HG03095 (cell line): ENCODE results near the gene LIMK2.
A peak's percentile ranks its signal among the peaks of the same experiment; 100 is the strongest.
"Not testable (repeated sequence)": the region's sequence is repeated elsewhere in the genome, so short reads cannot be mapped to it uniquely, and the experiment has no call there.

ENCODE experiments used
- ATAC-seq: cut with Tn5 transposase; IDR thresholded peaks from one replicate; pipeline ENCODE4 v1.9.1; 2021; ENCODE audit warnings: moderate library complexity; ENCODE audit not compliant: unreplicated experiment

The LIMK2 gene

DNA sequence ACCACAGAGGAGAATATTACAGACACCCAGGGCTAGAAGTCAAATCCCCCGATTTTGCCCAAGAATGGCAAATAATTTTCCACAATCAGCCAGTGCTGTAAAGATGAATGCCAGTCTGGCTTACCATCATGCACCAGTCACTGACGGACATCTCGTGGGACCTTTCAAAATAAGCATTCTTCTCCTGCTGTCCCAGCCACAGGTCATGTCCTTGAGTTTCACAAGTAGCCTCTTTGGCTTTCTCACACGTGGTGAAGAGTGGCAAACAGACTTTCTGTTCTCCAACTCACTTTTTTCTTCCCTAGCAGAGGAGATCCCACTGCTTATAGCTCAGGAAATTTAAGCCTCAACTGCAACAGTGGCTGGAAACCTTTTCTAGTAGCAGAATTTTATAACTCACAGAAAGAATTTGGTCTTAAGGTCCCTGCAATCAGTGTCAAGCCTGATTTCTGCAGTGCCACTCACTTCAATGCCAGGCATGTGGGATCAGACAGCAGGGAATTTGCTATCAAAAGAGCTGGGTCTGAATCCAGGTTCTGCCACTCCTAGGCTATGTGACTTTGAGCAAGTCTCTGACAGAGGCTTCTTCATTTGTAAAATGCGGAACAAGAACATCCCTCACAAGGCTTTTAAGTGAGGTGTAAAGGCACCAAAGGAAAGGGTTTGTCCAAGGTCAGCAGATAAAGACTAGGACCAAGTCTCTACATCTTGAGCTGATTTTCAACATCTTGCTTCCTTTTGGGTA, 76.6 kb downstream of the LIMK2 start:
- no peak for ATAC-seq

DNA sequence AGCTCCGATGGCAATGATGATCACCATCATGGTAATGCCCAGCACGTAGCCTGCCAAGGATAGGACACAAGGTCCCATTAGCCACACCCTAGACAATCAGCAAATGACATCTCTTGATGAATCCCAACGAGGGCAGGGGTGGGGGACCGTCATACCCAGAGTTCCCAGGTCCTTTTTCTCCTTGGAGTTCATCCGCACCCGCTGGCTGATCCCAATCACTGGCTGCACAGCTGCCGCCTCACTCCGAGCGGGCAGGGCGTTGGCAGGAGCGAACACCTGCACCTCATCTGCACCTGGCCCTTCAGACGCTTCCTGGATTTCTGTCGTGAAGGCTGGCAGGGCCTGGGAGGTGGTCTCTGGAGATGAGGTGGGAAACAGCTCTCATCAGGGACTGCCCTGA, 77.2 kb downstream of the LIMK2 start:
- ATAC-seq, result no peak

DNA sequence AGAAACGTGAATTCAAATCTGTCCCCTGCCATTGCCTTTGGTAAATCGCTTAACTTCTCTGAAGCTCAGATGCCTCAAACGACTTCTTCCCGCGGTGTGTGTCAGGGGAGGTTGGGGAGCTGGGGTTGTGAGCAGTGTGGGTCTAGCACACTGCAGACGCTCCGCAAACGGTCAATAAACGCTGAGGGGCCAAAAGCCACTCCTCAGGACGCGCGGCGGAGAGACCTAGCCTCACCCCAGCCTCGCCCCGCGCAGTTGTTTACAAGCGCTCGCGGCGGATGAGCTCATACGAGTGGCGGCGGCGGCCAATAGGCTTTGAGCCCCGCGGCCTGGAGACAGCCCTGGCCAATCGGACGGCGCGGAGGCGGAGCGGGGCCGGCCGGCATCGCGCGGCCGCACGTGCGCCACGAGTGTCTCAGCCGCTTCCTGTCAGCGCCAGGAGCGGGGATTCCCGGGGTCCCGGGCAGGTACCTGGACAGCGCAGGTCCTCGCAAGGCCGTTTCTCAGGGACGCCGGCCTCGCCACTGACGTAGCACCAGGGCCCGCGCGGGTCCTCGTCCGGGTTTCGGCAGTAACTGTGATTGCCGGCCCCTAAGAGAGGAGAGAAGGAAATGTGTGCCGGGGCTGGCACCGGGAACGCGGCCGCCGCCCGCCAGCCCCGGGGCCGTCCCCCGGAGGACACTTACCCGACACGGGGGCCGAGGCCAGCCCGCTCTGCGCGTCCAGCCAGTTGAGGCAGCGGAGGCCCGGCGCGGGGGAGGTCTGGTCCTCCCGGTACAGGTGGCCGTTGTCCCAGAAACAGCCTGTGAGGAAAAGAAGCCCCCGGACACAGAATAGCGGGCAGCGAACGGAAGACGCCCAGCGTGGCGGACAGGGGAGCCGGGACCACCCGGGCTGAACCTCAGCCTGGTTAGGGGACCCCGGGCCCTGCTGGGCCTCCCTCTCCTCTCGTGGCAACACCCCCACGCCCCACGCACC, 78.7 kb downstream of the LIMK2 start:
- peak; percentile 78 for ATAC-seq

DNA sequence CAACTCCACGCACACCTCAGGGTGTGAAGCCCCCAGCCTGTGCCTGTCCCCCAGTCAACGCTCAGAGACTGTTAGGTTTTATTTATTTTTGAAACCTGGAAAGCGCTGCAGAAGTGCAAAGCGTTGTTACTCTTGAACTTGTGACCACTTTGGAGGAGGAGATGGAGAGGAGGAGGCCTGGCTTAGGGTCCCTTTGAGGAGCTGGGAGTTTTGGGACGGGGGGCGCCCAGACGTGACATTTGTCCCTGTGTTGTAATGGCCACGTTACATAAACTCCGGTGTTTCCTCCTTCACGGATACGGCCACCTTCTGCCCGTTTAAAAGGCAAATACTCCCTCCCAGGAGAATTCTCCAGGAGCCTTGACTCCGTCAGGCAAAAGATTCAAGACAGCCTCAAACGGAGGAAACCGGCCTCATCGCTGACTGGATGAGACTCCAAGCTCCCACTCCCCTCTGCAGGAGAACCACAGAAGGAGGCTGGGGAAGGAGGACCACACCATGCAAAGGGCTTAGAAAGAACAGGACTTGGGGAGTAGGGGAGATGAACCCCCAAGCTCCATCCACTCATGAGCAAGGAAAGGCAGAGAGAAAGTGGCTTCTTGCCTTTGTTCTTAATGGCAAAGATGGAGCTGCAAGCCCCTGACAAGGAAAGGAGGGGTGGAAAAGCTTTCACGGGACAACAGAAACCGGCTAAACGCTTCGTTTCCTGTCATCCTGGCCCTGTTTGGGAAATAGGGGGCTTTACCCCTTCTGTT, 79.6 kb downstream of the LIMK2 start:
- ATAC-seq, result no peak

DNA sequence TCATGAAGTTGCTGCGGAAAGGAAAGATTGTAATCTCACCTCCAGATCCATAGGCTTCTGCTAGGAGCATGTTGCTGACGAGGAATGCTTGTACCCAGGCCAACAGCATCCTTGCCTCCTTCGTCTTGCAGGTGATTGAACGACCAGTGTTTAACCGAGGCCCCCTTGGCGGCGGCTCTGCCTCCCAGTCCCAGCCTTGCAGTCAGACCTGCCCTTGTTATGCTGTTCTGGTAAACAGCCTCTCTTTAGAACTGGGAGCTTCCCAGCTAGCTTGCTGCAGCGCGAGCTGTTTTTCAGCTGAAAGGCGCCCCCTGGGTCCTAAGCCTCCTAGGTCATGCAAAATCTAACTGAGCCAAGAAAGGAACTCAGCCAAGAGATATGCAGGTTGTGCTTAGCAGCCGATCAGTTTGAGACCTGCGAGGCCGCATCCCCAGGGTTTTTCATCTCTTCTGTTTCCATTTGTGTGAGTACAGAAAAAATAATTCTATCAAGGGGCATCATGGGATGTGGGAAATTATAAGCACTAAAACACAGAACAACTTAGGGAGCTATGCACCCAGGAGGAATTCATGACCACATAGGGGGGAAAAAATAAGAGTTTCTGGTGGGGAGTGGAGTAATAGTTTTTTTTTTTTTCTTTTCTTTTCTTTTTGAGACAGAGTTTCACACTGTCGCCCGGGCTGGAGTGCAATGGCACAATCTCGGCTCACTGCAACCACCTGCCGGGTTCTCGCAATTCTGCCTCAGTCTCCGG, 80.3 kb downstream of the LIMK2 start, which contains the start of gene PIK3IP1:
TSS of gene PIK3IP1 (minus strand) at position 253 of the 754 bp plus-strand sequence. CDS start at position 109, 144 bp downstream.
- ATAC-seq, result peak; percentile 39

DNA sequence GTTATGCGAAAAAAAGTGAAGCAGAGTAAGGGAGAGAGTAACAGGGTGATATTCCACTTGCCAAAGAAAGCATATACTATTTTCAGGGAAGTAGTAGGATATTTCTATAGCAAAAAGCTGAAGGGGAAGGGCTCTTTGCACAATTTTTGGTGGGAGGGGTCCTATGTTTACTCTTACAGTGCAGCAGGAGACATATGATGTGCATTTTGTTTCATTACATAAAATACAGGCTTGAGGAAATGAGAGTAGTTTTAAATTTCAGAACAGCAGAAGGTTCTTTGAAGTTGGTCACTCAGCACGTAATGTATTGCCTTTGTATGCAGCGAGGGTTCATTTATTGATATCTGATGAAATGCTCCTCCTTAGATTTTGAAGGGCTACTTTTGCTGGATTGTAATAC, 83.3 kb downstream of the LIMK2 start:
- no peak for ATAC-seq

DNA sequence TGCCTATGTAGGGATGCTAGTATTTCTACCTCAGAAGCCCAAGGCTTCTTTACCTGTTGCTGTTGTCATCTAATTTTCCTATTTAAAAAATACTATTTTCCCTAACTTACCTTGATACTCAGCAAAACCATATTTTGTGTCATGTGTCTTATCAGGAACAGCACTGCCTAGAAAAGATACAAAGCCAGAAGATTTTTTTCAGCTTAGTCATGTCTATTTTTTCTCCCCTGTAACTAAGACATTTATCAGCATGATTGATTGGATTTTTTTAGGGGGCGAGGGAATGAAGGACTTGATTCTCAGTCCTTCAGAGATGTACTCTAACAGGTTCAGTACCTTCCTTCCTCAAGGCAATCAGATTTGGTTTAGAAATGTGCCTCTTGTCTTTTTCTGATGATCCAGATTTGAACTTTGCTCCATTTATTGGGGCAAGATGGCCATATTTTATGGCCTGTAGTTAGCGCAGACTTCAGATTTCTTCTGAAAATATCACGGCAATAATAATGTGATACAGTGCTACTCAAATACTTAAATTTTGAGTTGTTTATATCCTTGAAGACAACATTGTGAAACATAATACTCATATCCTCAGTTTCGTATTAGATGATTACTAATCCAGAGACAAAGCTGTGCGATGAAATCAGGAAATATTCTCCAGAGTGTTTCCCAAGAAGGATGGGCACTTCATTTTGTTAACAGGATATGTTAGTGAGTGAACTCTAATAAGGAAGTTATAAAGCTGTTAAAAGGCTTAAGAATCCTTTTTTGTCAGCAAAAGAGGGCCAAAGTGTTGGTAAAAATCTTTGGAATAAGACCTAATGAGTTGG, 83.9 kb downstream of the LIMK2 start:
- ATAC-seq, result no peak

DNA sequence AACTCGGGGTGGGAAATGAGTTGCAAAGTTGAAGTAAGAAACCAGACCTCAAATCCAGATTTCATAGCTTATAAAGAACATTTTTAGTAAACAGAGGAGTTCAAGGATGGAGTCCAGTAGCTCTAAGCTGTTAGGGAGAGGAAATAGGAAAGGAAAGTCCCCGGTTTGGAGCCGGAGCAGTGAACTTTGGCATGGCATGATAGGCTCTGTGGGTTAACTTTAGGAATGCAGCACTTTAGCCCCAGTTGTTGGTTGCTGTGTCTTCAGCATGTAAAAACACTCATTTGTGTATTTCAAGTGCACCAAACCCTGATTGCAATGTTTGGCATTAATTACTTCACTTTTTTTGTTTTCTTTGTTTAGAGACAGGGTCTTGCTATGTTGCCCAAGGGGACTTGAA, 88.8 kb downstream of the LIMK2 start:
- no peak for ATAC-seq

DNA sequence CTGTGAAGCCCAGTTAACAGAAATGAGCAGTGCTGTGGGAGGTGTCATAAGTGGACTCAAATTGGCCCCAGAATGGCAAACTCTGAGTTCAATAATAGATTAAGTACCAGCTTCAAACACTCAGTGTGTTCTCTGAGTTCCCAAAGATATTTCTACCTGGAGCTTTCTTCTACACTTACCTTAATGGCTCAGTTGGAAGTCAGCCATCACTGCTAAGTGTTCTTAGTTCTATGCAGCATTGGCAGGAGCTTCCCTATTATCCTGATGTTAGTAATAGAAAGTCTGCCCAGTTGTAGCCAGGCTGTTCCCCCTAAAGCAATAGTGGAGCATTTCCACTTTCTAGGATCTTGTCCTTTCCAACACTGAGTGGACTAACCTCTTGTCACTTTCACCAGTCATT, 89.9 kb downstream of the LIMK2 start:
- no peak for ATAC-seq

DNA sequence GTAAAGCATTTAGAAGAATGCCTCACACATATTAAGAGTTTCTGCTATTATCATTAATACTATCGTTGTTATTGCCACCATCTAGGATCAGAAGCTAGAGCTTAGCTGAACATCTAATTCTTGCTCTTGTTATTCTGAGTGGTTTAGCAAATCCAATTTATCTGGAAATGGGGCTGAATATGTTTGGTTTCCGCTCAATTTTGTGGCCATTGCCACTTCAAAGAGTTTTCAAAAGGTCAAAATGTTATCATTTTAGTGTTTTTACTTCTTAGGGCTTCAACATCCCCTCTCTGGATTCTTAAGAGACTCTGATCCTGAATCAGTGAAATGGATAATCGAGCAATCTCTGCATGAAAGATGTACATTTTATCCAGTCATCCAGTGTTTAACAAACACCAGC, 90.4 kb downstream of the LIMK2 start:
- no peak for ATAC-seq

DNA sequence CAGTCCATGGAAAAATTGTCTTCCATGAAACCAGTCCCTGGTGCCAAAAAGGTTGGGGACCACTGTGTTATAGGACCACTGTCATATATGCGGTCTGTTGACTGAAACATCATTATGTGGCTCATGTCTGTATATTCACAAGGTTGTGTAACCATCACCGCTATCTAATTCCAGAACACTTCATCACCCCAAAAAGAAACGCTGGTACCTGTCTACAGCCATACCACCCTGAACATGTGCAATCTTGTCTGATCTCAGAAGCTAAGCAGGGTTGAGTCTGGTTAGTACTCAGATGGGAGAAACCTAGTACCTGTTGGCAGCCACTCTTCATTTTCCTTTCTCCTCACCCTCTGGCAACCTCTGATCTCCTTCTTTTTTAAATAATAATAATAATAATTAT, 93.1 kb downstream of the LIMK2 start:
- ATAC-seq, result no peak

DNA sequence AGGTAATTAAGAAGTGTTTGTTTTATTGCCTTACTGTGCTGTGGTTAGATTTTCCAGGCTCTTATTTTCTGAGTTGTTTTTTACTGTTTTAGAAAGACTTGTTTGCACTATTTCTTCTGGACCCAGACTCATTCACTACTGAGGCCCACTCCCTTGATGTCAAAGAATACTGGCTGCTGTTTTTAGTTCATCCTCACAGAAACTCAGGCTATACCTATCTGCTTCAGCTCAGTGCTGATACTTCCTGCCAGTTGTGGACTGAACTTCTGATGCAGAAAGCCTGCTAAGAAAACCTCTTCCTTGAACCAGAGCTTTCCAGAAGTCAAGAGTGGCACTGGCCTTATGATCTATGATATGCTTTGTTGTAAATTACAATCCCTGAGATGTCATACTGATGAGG, 96.1 kb downstream of the LIMK2 start:
- no peak for ATAC-seq

DNA sequence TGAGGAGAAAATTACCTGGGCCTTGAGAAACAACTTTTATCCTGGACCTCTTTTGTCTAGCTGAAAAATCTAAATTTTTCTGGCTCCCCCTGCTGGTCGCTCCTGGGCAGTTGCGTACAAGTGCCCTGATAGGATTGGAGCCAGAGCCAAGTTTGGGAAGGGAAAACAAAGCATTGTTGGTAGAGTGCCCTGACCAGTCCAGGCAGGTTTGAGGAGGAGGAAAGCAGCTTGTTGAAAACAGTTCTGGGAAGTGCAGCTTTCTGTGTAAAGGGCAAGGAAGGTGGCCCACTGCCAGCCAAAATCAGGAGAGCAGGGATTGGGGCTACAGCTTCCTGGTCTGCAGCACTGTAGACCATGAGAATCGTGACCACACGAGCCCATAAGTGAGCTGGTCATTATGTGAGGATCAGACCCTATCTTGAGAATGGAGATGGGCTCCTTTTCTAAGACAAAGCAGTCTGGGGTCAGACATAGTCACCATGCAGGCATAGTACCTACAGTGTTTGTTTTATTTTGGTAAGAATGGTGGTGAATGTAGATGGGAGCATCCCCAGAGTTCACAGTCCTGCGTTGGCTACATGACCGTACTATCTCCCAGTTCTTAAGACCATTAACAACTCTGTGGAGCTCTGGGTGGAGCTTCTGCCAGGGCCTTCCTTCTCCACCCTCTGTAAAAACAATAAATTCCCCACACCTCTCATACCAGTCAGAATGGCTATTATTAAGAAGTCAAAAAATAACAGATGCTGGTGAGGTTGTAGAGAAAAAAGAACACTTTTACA, 101.5 kb downstream of the LIMK2 start:
- no peak for ATAC-seq

DNA sequence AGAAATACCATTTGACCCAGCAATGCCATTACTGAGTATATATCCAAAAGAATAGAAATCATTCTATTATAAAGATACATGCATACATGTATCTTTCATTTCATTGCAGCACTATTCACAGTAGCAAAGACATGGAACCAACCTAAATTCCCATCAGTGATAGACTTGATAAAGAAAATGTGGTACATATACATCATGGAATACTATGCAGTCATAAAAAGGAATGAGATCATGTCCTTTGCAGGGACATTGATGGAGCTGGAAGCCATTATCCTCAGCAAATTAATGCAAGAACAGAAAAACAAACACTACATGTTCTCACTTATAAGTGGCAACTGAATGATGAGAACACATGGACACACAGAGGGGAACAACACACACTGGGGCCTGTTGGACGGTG, 102.1 kb downstream of the LIMK2 start:
- not testable (repeated sequence) for ATAC-seq

DNA sequence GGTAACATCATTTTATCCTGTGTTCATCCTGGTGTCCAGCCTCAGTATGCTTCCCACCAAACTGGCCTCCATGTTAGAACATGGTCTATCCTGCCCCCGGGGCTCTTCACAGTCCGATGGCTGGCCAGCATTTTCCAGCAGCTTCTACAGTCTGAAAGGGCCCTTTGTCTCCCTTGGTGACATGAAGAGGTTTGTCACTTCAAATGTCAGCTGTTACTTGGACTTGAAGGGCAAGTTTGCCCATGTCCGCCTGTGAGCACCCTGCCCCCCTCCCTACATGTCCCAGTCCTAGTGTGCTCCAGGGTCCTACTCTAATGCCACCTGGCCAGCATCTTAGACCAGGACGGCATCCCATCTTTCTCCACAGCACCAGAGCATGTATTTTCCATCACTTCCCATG, 109.3 kb downstream of the LIMK2 start:
- no peak for ATAC-seq

DNA sequence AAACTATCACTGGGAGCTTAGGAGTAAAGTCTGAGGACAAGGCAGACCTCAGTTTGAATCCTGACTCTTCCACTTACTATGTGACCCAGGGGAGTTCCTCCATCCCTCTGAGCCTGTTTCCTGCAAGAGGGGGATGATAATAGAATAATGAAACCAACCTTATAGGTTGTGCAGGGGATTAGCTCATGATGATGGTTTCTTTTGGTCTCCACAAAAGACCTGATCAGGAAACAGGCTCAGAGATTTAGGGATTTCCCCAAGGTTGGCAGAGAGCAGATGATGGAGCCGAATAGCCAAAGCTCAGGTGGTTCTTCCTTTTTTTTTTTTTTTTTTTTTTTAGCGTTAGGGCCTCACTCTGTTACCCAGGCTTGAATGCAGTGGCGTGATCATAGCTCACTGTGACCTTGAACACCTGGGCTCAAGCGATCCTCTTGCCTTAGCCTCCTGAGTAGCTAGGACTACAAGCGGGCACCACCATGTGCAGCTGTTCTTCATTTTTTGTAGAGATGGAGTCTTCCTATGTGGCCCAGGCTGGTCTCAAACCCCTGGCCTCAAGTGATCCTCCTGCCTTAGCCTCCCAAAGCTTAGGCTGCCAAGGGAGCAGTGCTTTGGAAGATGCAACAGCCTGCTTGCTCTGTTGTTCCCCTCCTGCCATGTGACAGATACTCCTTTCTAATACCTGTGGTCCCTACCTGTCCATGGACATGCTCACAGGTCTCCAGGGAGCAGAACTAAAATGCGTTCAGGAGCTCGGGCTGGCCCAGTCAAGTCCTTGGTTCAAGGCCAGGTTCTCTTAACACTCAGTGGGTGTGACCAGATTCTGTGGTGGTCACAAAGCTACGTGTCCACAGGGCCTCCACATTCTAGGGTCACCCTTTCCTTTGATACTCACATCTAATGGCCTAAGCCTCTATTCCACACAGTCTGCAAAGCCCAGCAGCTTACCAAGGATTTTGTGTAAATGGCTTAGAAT, 111.8 kb downstream of the LIMK2 start:
- ATAC-seq, result no peak

DNA sequence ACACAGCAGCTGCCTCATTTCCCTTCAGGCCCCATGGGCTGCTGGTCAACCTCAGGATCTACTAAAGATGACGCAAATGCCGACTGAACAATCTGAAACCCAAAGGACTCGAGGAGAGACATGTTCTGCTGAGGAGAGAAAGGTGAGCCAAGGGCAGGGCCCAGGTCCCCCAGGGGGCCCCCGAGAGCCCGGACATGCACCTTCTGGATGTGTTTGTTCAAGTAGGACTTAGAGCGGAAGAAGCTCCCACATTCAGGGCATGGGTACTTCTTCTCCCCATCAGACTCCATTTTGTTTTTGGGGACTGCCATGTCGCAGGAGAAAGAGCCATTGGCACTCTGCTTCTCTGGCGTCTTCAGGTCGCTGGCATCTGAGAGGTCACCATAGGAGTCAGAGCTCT, 114.8 kb downstream of the LIMK2 start:
- ATAC-seq, result no peak
